HepG2 (cell line): ENCODE measurements around the gene CHDH. TPM values are rescaled to one million over a fixed set of nuclear protein-coding genes. Genes with fewer than 3 reads are reported as not detected.

Source experiments
- ATAC-seq: fragments of 200-7000 bp; cut with Tn5 transposase; 3 replicates; pipeline ENCODE4 v1.9.1; 2020; ENCODE audit warnings: mild to moderate bottlenecking, moderate library complexity
- BruUV-seq: library from RNA; stranded (reverse); fragments of 400-500 nt; replicated peaks from 2 replicates; lab custom pipeline; 2021; lab: Mats Ljungman, UMichigan
- CTCF ChIA-PET: fragments of 300-600 bp; formaldehyde crosslinking; extraction: SDS; loops from one replicate; lab custom pipeline; 2021; ENCODE audit warnings: low total read pairs, inconsistent platforms, low intra/inter-chr PET ratio; lab: Yijun Ruan, JAX
- POLR2A ChIA-PET: fragments of 350-600 bp; sonication (Branson Sonifier 250); formaldehyde crosslinking; loops from one replicate; lab custom pipeline; 2020; ENCODE audit warnings: antibody characterized with exemption, inconsistent platforms; lab: Yijun Ruan, JAX
- DNase-seq: peaks from one replicate; pipeline ENCODE4 v3.0.0-alpha.2; 2015; ENCODE audit warnings: low spot score
- FAIRE-seq: peaks from 3 replicates; lab custom pipeline; 2011; peaks lifted over from hg19 to GRCh38; lab: Jason Lieb, UNC
- H2AFZ ChIP-seq: one replicate; pipeline ENCODE4 v1.6.1; 2011; ENCODE audit warnings: low read length, inconsistent platforms
- H3K27ac ChIP-seq: fragments of 300-600 bp; 3 replicates; pipeline ENCODE4 v1.8.0; 2011; ENCODE audit warnings: mixed run types, mild to moderate bottlenecking, mixed read lengths, low read length, inconsistent platforms; ENCODE audit not compliant: insufficient read depth; ENCODE audit errors: extremely low read length
- H3K27me3 ChIP-seq, 2 experiments: fragments of 200-600 bp in 1 of 2; 2 replicates in 1 of 2; 3 replicates in 1 of 2; pipeline versions ENCODE4 v1.6.0 to v1.8.0; 2011; ENCODE audit warnings: low read length in 2 of 2, mild to moderate bottlenecking in 2 of 2, moderate library complexity in 2 of 2, inconsistent platforms in 1 of 2; ENCODE audit not compliant: insufficient read depth in 2 of 2, control insufficient read depth in 1 of 2
- H3K36me3 ChIP-seq, 2 experiments: fragments of 200-600 bp in 1 of 2; replicated peaks in 1 of 2; 2 replicates in 1 of 2; 3 replicates in 1 of 2; pipeline versions ENCODE4 v1.5.1 to v1.8.0; 2011; ENCODE audit warnings: low read length in 2 of 2, inconsistent platforms in 1 of 2; ENCODE audit not compliant: insufficient read depth in 2 of 2, control insufficient read depth in 1 of 2
- H3K4me1 ChIP-seq: 2 replicates; pipeline ENCODE4 v1.5.1; 2012; ENCODE audit warnings: low read length, inconsistent platforms; ENCODE audit not compliant: insufficient read depth
- H3K4me2 ChIP-seq: 2 replicates; pipeline ENCODE4 v1.6.0; 2011; ENCODE audit warnings: low read depth, low read length, inconsistent platforms
- H3K4me3 ChIP-seq, 3 experiments: fragments of 200-600 bp in 1 of 3; sonication (generic), shearing (Covaris generic) in 1 of 3; replicated peaks in 1 of 3; 2 replicates each; pipeline ENCODE4 v1.5.1; 2011 to 2016; ENCODE audit warnings: low read length in 3 of 3, inconsistent platforms in 2 of 3, low read depth in 2 of 3, mild to moderate bottlenecking in 2 of 3, control low read depth in 1 of 3, mixed read lengths in 1 of 3; ENCODE audit not compliant: insufficient read depth in 1 of 3
- H3K79me2 ChIP-seq: one replicate; pipeline ENCODE4 v1.6.1; 2011; ENCODE audit warnings: low read length, inconsistent platforms; ENCODE audit not compliant: insufficient read depth
- H3K9ac ChIP-seq: 2 replicates; pipeline ENCODE4 v1.6.0; 2011; ENCODE audit warnings: mild to moderate bottlenecking, low read depth, low read length, inconsistent platforms; ENCODE audit not compliant: insufficient read depth
- H3K9me3 ChIP-seq: 2 replicates; pipeline ENCODE4 v1.5.1; 2012; ENCODE audit warnings: mild to moderate bottlenecking, low read length
- H4K20me1 ChIP-seq: 2 replicates; pipeline ENCODE4 v1.6.0; 2011; ENCODE audit warnings: inconsistent platforms, mild to moderate bottlenecking, low read length, moderate library complexity; ENCODE audit not compliant: insufficient read depth
- CEBPG ChIP-seq: IDR thresholded peaks from 2 replicates; pipeline ENCODE4 v1.6.1; 2016
- FOSL1 ChIP-seq: sonication (generic); formaldehyde crosslinking; IDR thresholded peaks from 2 replicates; pipeline ENCODE4 v1.9.0; 2021; ENCODE audit warnings: missing genetic modification reagents, borderline replicate concordance
- HCFC1 ChIP-seq: fragments of 150-350 bp; IDR thresholded peaks from 2 replicates; pipeline ENCODE4 v1.6.1; 2014; ENCODE audit warnings: low read depth, low read length
- NFKBIZ ChIP-seq: IDR thresholded peaks from 2 replicates; pipeline ENCODE4 v1.6.1; 2018; ENCODE audit warnings: missing genetic modification reagents, missing compliant biosample characterization
- NR3C1 ChIP-seq: sonication (generic); formaldehyde crosslinking; IDR thresholded peaks from 2 replicates; pipeline ENCODE4 v1.4.0; 2020; ENCODE audit warnings: missing genetic modification reagents
- ONECUT2 ChIP-seq: sonication (generic); formaldehyde crosslinking; IDR thresholded peaks from 2 replicates; pipeline ENCODE4 v1.4.0; 2020; ENCODE audit warnings: missing genetic modification reagents
- POLR2AphosphoS5 ChIP-seq: IDR thresholded peaks from 2 replicates; pipeline ENCODE4 v1.6.1; 2012; ENCODE audit warnings: low read depth, low read length
- ZBTB8A ChIP-seq: sonication (generic); formaldehyde crosslinking; IDR thresholded peaks from 2 replicates; pipeline ENCODE4 v1.4.0; 2020; ENCODE audit warnings: mild to moderate bottlenecking, low read depth, missing genetic modification reagents, borderline replicate concordance
- ZFAT ChIP-seq: sonication (generic); formaldehyde crosslinking; conservative IDR thresholded peaks from 2 replicates; pipeline ENCODE4 v1.8.1; 2023; ENCODE audit warnings: missing genetic modification reagents, inconsistent platforms
- ZMYM3 ChIP-seq: sonication (generic); formaldehyde crosslinking; IDR thresholded peaks from 2 replicates; pipeline ENCODE4 v1.5.1; 2020; ENCODE audit warnings: mild to moderate bottlenecking, missing genetic modification reagents
- ZNF235 ChIP-seq: sonication (generic); formaldehyde crosslinking; IDR thresholded peaks from 2 replicates; pipeline ENCODE4 v1.8.1; 2023; ENCODE audit warnings: mild to moderate bottlenecking, missing genetic modification reagents, borderline replicate concordance
- WGBS: methylation state at CpG from one replicate; pipeline ENCODE4 v1.1.6; 2017; ENCODE audit warnings: low lambda C conversion rate; 5-methylcytosine and 5-hydroxymethylcytosine counted together
- in situ Hi-C: cut with HindIII; loops from 2 replicates; pipeline ENCODE4 v1.10.0; 2017; ENCODE audit warnings: low pct_unique_long_range_greater_than_20kb; ENCODE audit not compliant: extremely low pct_ligation_motif_present
- intact Hi-C: fragments of 100-400 bp; cut with micrococcal nuclease; formaldehyde crosslinking; loops from one replicate; pipeline ENCODE4 v1.10.0; 2022; ENCODE audit not compliant: unreplicated experiment
- polyA plus RNA-seq, 8 experiments: library from polyadenylated mRNA; depleted of rRNA in 3 of 8; stranded (reverse) in 7 of 8; unstranded in 1 of 8; fragments of >200 nt; fragmentation: Illumina TruSeq in 4 of 8; extraction: Trizol in 4 of 8; gene quantifications; 2 replicates each; pipeline versions ENCODE4 v1.2.1 to v1.2.3, GENCODE V29; 2011 to 2016; ENCODE audit warnings: low read depth in 4 of 8, missing spikeins in 1 of 8, mixed read lengths in 1 of 8; ENCODE audit not compliant: insufficient read depth in 1 of 8
- total RNA-seq, 5 experiments: library from RNA; depleted of rRNA; stranded (reverse); fragments of >200 nt; fragmentation: Illumina TruSeq; extraction: Trizol; gene quantifications; 2 replicates each; pipeline ENCODE4 v1.2.3, GENCODE V29; 2016; ENCODE audit warnings: low read depth in 1 of 5
- TF ChIP-seq, protein P1 (sequence below): sonication (generic); formaldehyde crosslinking; IDR thresholded peaks from 2 replicates; pipeline ENCODE4 v1.4.0; 2020; ENCODE audit warnings: missing genetic modification reagents
- TF ChIP-seq, protein P2 (sequence below): sonication (generic); formaldehyde crosslinking; IDR thresholded peaks from 2 replicates; pipeline ENCODE4 v1.5.1; 2020; ENCODE audit warnings: mild to moderate bottlenecking, missing genetic modification reagents

The CHDH gene
- total and polyA plus RNA-seq, 2 of the 13 experiments (the other 11 are each of a cell fraction or from before 2014, with no cell fraction given), result 28.1 to 48.9 TPM

DNA sequence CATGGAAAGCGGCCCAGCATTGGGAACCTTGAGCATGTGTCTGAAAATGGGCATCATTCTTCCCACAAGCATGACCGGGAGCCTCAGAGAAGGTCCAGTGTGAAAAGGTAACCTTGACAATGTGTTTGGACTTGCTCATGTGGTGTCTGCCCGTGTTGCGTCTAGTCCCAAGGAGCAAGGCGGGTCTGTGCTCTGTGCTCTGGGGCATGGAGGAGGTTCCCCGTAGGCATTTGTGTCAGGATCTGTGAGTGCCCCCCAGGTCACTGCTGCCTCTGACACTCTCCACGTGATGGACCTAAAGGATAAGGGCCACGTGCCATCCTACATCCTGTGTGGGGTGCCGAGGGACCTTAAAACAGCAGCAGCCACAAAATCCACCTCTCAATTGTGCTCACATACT is 44.9 kb downstream of the CHDH start:
- peaks cover 4% of the 10 kb centered on the region for H3K4me1 ChIP-seq
- H3K79me2 ChIP-seq, result no peaks in the 10 kb centered on the region
- POLR2A ChIA-PET, result no interaction called here
- ATAC-seq, result no peak
- H3K9me3 ChIP-seq, result no peaks in the 10 kb centered on the region
- H3K9ac ChIP-seq, result no peak overlapping the region
- no peak overlapping the region for H3K4me2 ChIP-seq
- H3K27ac ChIP-seq, result no peak overlapping the region
- H3K27me3 ChIP-seq, result no peaks in the 10 kb centered on the region
- no peaks in the 10 kb centered on the region for H4K20me1 ChIP-seq
- in situ Hi-C loops, result no loop called here
- WGBS, result 78% methylated on average over 4 of the region's 9 CpGs
- BruUV-seq, result no TSS peak
- H3K36me3 ChIP-seq, result no peaks in the 10 kb centered on the region
- CTCF ChIA-PET, result no interaction called here
- intact Hi-C loops, result no loop called here
- no peak for DNase-seq
- no peak for TF ChIP-seq ZNF235
- no peak for TF ChIP-seq ZMYM3 (CRISPR knock-in tag)
- no peak for TF ChIP-seq NR3C1 (CRISPR knock-in tag)
- no peak for TF ChIP-seq HCFC1
- no peak for TF ChIP-seq POLR2AphosphoS5
- no peak for TF ChIP-seq CEBPG (CRISPR knock-in tag)
- TF ChIP-seq, protein P1, sequence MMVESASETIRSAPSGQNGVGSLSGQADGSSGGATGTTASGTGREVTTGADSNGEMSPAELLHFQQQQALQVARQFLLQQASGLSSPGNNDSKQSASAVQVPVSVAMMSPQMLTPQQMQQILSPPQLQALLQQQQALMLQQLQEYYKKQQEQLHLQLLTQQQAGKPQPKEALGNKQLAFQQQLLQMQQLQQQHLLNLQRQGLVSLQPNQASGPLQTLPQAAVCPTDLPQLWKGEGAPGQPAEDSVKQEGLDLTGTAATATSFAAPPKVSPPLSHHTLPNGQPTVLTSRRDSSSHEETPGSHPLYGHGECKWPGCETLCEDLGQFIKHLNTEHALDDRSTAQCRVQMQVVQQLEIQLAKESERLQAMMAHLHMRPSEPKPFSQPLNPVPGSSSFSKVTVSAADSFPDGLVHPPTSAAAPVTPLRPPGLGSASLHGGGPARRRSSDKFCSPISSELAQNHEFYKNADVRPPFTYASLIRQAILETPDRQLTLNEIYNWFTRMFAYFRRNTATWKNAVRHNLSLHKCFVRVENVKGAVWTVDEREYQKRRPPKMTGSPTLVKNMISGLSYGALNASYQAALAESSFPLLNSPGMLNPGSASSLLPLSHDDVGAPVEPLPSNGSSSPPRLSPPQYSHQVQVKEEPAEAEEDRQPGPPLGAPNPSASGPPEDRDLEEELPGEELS, result no peak
- no peak for TF ChIP-seq NFKBIZ (CRISPR knock-in tag)
- TF ChIP-seq ZFAT (CRISPR knock-in tag), result no peak
- TF ChIP-seq, protein P2, sequence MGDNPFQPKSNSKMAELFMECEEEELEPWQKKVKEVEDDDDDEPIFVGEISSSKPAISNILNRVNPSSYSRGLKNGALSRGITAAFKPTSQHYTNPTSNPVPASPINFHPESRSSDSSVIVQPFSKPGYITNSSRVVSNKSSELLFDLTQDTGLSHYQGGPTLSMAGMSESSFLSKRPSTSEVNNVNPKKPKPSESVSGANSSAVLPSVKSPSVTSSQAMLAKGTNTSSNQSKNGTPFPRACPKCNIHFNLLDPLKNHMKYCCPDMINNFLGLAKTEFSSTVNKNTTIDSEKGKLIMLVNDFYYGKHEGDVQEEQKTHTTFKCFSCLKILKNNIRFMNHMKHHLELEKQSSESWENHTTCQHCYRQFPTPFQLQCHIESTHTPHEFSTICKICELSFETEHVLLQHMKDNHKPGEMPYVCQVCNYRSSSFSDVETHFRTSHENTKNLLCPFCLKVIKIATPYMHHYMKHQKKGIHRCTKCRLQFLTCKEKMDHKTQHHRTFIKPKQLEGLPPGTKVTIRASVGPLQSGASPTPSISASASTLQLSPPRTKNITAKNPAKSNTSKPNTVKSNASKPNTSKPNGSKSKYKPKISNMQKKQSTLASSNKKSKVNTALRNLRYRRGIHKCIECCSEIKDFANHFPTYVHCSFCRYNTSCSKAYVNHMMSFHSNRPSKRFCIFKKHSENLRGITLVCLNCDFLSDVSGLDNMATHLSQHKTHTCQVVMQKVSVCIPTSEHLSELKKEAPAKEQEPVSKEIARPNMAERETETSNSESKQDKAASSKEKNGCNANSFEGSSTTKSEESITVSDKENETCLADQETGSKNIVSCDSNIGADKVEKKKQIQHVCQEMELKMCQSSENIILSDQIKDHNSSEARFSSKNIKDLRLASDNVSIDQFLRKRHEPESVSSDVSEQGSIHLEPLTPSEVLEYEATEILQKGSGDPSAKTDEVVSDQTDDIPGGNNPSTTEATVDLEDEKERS, result no peak
- no peak for TF ChIP-seq ONECUT2 (CRISPR knock-in tag)
- TF ChIP-seq ZBTB8A (CRISPR knock-in tag), result no peak
- no peak for TF ChIP-seq FOSL1 (CRISPR knock-in tag)
- FAIRE-seq, result no peak
- no peak overlapping the region for H2AFZ ChIP-seq
- no peak overlapping the region for H3K4me3 ChIP-seq
